ENCODE measurements around the gene CDKAL1. TPM values are rescaled to one million over a fixed set of nuclear protein-coding genes. Genes with fewer than 3 reads are reported as not detected.

CDKAL1 gene
- total and polyA plus RNA-seq, 2 of the 8 experiments (the other 6 are each of a cell fraction or from before 2014, with no cell fraction given), result 8.4 to 24.6 TPM

DNA sequence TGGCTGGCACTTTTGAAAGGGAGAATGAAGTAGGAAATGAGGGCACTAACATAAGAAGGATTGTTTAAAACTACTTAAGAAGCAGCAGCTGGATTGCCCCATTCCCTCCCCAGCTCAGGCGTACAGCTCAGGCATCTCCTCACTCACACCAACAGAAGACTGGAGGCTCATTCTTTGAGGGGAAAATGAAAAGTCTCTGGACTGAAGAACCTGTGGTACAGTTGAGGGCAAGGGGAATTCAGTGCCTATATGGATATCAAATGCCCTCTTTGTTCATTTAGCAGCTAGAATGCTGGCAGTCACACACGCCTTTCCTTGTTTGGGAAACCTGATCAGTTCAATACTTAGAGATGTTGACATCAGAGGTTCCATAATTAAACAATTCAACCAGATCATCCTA lies 557.2 kb downstream of the CDKAL1 start:
- Histone ChIP-seq H3K4me3 (ENCODE audit: extremely low read depth in 1 of 4, insufficient read depth in 2 of 4, low read depth in 3 of 4, low read length in 4 of 4) (no peak overlapping the region), H4K8ac (ENCODE audit: extremely low read depth, insufficient read depth, low read length) (no peak overlapping the region), H4K20me1 (replicated peaks in 1 of 2; ENCODE audit: control insufficient read depth in 1 of 2, insufficient read depth in 2 of 2, low read length in 2 of 2) (no peaks in the 10 kb centered on the region), H3K4ac (replicated peaks; ENCODE audit: insufficient read length, low read depth, low read length) (no peak overlapping the region), H3K4me1 (replicated peaks in 1 of 4; ENCODE audit: control insufficient read depth in 3 of 4, insufficient read depth in 4 of 4, low read length in 3 of 4) (peaks cover 0 to 2% (median 0%) of the 10 kb centered on the region in 4 experiments; a peak in 1 of 7 replicates), H2BK12ac (ENCODE audit: low read depth, low read length) (no peak overlapping the region), H3K9ac (replicated peaks in 1 of 4; ENCODE audit: extremely low read depth in 1 of 4, low read depth in 3 of 4, low read length in 3 of 4) (no peak overlapping the region), H3K14ac (ENCODE audit: insufficient read length) (no peak overlapping the region), H4K5ac (ENCODE audit: insufficient read length, low read depth, low read length) (no peak overlapping the region), H3K18ac (ENCODE audit: extremely low read depth, low read length) (no peak overlapping the region), H3K4me2 (ENCODE audit: insufficient read depth in 1 of 2, low read depth in 2 of 2, low read length in 2 of 2) (no peak overlapping the region), H3K9me3 (ENCODE audit: insufficient read depth in 2 of 2, low read depth in 1 of 2, low read length in 1 of 2) (no peaks in the 10 kb centered on the region), H3K27ac (ENCODE audit: low read depth, low read length) (no peak overlapping the region), H3K79me1 (ENCODE audit: low read depth, low read length) (no peaks in the 10 kb centered on the region), H4K91ac (replicated peaks; ENCODE audit: insufficient read length, low read length) (no peak overlapping the region), H3K79me2 (ENCODE audit: control insufficient read depth in 1 of 2, insufficient read depth in 2 of 2, low read length in 2 of 2) (no peaks in the 10 kb centered on the region), H3K23ac (ENCODE audit: insufficient read length) (no peak overlapping the region), H2BK5ac (ENCODE audit: low read depth, low read length) (peak overlapping the region; percentile 28; the same call in 1 of the 2 replicates), H3K36me3 (ENCODE audit: control insufficient read depth in 2 of 4, insufficient read depth in 4 of 4, low read length in 3 of 4) (no peaks in the 10 kb centered on the region), H2AFZ (ENCODE audit: low read length) (no peak overlapping the region), H3K23me2 (ENCODE audit: low read depth, low read length) (no peaks in the 10 kb centered on the region), H2BK15ac (ENCODE audit: low read length) (no peak overlapping the region), H2BK120ac (replicated peaks; ENCODE audit: low read depth, low read length) (no peak overlapping the region), H2BK20ac (ENCODE audit: low read length) (no peak overlapping the region), H3K27me3 (replicated peaks in 1 of 4; ENCODE audit: control insufficient read depth in 3 of 4, extremely low read depth in 1 of 4, insufficient read depth in 3 of 4, low read length in 3 of 4) (no peaks in the 10 kb centered on the region), H2AK5ac (ENCODE audit: low read depth, low read length) (no peak overlapping the region), H3K56ac (replicated peaks; ENCODE audit: insufficient read length, low read depth, low read length) (no peak overlapping the region)
- no peak for FAIRE-seq
- POLR2A ChIA-PET (ENCODE audit: partially characterized antibody), result interaction anchor here (1.2 kb wide), 1 partner anchor 12 kb away, joined by 3 read pairs; no protein-coding TSS in a partner anchor
- 93% methylated on average over 2 of the region's 2 CpGs; no CpG with 5 or more reads in 1 of the 2 experiments for WGBS, 2 experiments (ENCODE audit: extremely low coverage in 1 of 2, insufficient coverage in 1 of 2, insufficient read length in 1 of 2, insufficient replicate concordance in 2 of 2, low coverage in 1 of 2, low lambda C conversion rate in 2 of 2, missing lambda C conversion rate in 1 of 2)
- CTCF ChIA-PET (ENCODE audit: partially characterized antibody), result no interaction called here
- no peak for DNase-seq (ENCODE audit: low read depth in 1 of 2, low spot score in 2 of 2)
- no peak for TF ChIP-seq PHF8 (conservative IDR thresholded peaks at IDR 0.05; ENCODE audit: low read depth, low read length)
- no peak for TF ChIP-seq RNF2 (IDR thresholded peaks at IDR 0.05; ENCODE audit: borderline replicate concordance, low read depth, low read length, missing control alignments, poor library complexity, severe bottlenecking)
- no peak for TF ChIP-seq RAD21 (IDR thresholded peaks at IDR 0.05 in 1 of 2, conservative IDR thresholded peaks at IDR 0.05 in 1 of 2; ENCODE audit: low read depth in 2 of 2, low read length in 2 of 2)
- no peak for TF ChIP-seq HDAC6 (IDR thresholded peaks at IDR 0.05; ENCODE audit: low read depth, low read length)
- TF ChIP-seq YY1 (IDR thresholded peaks at IDR 0.05; ENCODE audit: low read depth, low read length), result no peak
- no peak for TF ChIP-seq BCL11A (IDR thresholded peaks at IDR 0.05; ENCODE audit: low read depth in 2 of 2, low read length in 2 of 2)
- TF ChIP-seq EZH2 (IDR thresholded peaks at IDR 0.05; ENCODE audit: low read depth, low read length, severe bottlenecking), result no peak
- TF ChIP-seq HDAC2 (IDR thresholded peaks at IDR 0.05; ENCODE audit: borderline replicate concordance in 1 of 2, low read depth in 2 of 2, low read length in 2 of 2), result no peak
- TF ChIP-seq, protein P1, sequence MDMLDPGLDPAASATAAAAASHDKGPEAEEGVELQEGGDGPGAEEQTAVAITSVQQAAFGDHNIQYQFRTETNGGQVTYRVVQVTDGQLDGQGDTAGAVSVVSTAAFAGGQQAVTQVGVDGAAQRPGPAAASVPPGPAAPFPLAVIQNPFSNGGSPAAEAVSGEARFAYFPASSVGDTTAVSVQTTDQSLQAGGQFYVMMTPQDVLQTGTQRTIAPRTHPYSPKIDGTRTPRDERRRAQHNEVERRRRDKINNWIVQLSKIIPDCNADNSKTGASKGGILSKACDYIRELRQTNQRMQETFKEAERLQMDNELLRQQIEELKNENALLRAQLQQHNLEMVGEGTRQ (IDR thresholded peaks at IDR 0.05; ENCODE audit: low read length), result no peak
- no peak for TF ChIP-seq SRF (IDR thresholded peaks at IDR 0.05; ENCODE audit: low read depth, low read length)
- TF ChIP-seq, protein P2, sequence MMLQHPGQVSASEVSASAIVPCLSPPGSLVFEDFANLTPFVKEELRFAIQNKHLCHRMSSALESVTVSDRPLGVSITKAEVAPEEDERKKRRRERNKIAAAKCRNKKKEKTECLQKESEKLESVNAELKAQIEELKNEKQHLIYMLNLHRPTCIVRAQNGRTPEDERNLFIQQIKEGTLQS (IDR thresholded peaks at IDR 0.05; ENCODE audit: insufficient read depth, low read depth, low read length), result no peak

Data from H1 (cell line).